Choroid plexus epithelial cell (primary cell): ENCODE measurements around the gene CREBBP.

Source experiments
- DNase-seq: peaks from one replicate; pipeline ENCODE4 v3.0.0-alpha.2; 2010; ENCODE audit warnings: low read depth
- H3K4me3 ChIP-seq: 2 replicates; pipeline ENCODE4 v1.5.1; 2011; ENCODE audit warnings: low read depth, mild to moderate bottlenecking, control low read depth, low read length, moderate library complexity
- TF ChIP-seq, protein P1 (sequence below): conservative IDR thresholded peaks from 2 replicates; pipeline ENCODE4 v1.5.1; 2011; ENCODE audit warnings: low read depth, mild to moderate bottlenecking, control low read depth, inconsistent platforms, low read length, moderate library complexity

CREBBP gene

DNA sequence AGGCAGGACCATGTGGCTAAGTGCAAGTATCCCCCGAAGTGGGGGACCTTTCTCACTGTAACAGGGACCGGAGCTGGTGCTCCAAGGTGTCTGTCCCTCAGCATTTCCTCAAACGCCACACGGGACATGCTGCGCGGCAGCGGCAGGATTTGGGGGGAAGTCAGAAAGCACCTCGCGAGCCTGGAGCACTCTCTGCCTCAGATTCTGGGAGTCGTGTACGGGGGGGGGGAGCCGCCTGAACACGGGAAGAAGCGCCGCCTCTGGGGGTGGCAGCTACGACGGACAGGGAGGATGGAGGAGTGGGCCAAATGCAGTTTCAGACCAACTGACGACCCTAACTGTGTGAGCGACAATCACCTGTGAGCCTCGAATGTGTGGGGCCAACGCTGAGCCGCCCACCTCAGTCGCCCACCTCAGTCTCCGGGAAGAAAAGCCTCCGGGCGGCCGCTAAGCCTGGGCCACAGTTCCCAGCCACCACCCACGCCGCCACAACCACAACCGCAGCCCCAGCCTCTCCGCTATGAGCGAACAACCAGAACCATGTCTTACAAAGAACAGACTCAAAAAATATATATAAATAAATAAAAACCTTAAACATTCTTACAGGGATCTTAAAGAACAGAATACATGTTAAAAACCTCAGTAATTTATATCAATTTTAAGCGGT is 154.4 kb downstream of the CREBBP start:
- TF ChIP-seq, protein P1, sequence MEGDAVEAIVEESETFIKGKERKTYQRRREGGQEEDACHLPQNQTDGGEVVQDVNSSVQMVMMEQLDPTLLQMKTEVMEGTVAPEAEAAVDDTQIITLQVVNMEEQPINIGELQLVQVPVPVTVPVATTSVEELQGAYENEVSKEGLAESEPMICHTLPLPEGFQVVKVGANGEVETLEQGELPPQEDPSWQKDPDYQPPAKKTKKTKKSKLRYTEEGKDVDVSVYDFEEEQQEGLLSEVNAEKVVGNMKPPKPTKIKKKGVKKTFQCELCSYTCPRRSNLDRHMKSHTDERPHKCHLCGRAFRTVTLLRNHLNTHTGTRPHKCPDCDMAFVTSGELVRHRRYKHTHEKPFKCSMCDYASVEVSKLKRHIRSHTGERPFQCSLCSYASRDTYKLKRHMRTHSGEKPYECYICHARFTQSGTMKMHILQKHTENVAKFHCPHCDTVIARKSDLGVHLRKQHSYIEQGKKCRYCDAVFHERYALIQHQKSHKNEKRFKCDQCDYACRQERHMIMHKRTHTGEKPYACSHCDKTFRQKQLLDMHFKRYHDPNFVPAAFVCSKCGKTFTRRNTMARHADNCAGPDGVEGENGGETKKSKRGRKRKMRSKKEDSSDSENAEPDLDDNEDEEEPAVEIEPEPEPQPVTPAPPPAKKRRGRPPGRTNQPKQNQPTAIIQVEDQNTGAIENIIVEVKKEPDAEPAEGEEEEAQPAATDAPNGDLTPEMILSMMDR = no peak
- H3K4me3 ChIP-seq = no peak overlapping the region
- no peak for DNase-seq

DNA sequence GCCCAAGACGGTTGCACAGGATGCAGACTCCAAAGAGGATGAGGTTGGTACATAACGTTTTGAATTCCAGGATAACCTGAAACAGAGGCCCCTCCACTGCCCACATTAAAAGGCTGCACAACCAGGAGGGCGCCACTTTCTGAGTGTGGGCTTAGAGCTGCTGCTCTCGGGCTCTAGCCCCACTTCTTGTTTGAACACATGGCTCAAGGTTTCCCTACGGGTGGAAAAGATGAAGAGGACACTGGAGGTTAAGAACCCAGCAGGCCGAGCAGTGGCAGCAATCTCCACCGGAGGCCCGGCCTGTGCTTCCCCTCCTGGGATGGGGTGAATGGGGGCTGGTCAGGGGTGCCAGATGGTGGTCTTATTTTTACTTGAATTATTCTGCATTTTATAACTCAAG is 155.2 kb downstream of the CREBBP start:
- no peak overlapping the region for H3K4me3 ChIP-seq
- no peak for DNase-seq
- TF ChIP-seq, protein P1 = no peak

DNA sequence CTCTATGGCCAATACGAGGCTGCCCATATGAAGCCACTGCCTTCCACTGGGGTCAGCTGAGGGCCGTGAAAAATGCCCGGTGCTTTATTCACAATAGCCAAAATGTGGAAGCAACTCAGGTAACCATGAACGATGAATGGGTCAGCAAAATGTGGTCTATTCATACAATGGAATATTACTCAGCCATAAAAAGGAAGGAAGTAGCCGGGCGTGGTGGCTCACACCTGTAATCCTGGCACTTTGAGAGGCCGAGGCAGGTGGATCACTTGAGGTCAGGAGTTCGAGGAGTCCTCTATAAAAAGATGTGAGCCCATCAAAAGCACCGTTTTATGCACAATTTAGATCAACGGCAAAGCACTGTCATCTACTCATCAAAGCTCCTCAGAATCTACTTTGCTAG is 158.0 kb downstream of the CREBBP start:
- no peak overlapping the region for H3K4me3 ChIP-seq
- DNase-seq = no peak
- TF ChIP-seq, protein P1 = no peak

DNA sequence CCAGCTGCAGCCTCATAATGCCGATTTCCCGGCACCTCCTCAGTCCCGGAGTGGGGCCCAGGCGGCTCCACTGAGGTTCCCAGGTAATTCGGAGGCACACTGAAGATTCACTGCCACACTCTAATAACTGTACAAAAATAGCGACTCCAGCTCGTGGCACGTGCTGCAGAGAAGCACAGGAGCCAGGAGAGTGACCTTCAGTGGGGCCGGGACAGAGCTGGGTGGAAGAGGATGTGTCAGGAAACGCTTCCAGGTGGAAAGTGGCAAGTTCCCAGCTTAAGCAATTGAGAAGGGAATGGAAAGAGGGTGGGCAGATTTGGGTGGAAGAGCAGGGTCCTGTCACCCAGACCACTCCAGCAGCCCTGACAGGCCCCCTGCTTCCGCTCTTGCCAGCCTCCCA is 160.1 kb downstream of the CREBBP start:
- no peak for DNase-seq
- TF ChIP-seq, protein P1 = no peak
- H3K4me3 ChIP-seq = no peak overlapping the region

DNA sequence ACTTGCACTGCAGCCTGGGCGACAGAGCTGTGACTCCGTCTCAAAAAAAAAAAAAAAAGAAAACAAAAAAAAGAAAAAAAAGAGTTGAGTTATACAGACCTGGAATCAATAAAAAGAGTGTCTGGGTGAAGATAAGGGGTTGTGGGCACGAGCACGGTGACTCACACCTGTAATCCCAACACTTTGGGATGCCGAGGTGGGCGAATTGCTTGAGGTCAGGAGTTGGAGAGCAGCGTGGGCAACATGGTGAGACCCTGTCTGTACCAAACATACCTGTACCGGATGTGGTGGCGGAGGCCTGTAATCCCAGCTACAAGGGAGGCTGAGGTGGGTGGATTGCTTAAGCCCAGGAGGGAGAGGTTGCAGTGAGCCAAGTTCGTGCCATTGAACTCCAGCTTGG is 161.9 kb downstream of the CREBBP start:
- H3K4me3 ChIP-seq = no peak overlapping the region
- no peak for DNase-seq
- TF ChIP-seq, protein P1 = no peak

DNA sequence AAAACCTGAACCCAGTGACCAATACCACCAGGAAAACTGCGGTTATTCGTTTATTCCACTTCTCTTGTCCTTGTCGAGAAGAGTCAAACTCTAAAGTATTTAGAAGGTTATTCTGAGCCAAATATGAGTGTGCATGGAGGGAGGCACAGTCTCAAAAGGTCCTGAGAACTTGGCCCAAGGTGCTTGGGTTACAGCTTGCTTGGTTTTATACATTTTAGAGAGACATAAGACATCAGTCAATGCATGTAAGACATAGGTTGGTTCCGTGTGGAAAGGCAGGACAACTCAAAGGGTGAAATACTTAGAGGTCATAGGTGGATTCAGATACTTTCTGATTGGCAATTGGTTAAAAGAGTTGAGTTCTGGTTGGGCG is 162.5 kb downstream of the CREBBP start:
- DNase-seq = peak; percentile 18
- TF ChIP-seq, protein P1 = no peak
- peak overlapping the region; percentile 95 for H3K4me3 ChIP-seq
